ENCODE data around the gene TAF4. TPM values are rescaled to one million over a fixed set of nuclear protein-coding genes. Genes with fewer than 3 reads are reported as not detected.
A peak's percentile ranks its signal among the peaks of the same experiment; 100 is the strongest.

Gene TAF4
- total and polyA plus RNA-seq, 2 of the 13 experiments (the other 11 are each of a cell fraction or from before 2014, with no cell fraction given) = 5.9 to 12.0 TPM

DNA sequence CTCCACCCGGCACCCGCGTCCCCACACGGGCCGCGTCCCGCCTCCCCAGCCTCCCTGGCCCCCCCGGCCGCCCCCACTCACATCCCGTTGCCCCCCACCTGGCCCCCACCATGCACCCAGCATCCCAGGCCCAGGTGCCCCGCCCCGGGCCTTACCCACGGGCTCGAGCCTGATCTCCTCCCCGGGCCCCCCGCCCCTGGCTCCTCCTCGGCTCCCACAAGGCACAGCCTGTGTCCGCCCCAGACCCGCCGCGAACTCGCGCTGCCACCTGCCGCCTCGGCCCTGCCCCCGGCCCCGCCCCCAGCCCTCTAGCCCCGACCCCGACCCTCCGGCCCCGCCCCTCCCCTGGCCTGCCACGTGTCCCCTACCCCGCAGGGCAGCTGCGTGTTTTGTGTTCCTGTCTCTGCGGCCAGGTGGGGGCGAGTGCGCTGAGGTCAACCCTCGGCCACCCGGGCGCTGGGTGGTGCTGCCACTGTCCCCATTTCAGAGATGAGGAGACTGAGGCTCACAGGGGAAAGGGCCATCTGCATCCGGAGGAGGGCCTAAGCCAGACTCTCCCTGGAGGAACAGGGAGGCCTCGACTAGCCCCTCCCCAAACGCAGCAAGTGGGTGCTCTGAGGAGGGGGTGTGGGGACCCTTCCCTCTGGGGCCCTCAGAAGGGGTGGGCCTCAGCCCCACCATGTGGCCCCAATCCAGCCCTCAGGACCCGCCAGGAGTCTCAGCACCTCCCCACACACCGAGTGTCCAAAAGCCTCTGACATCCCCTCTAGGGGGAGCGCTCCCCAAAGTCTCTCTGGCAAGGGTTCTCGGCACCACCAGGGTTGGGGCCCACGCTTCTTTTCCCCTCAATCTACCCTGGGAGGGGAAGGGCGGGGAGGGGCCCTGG is 99.8 kb downstream of the TAF4 start (continued):
- TF ChIP-seq ATRX (CRISPR knock-in tag; IDR thresholded peaks at IDR 0.05; ENCODE audit: borderline replicate concordance) (no peak), CEBPB (IDR thresholded peaks at IDR 0.05; ENCODE audit: borderline replicate concordance, low read depth, low read length) (no peak), SP1 (IDR thresholded peaks at IDR 0.05) (no peak), SP1 (CRISPR knock-in tag; IDR thresholded peaks at IDR 0.05) (peak; percentile 53; the same call in 1 of the 2 replicates), AGO1 (IDR thresholded peaks at IDR 0.05; ENCODE audit: low read depth, low read length, poor library complexity, severe bottlenecking) (no peak), ZNF75D (CRISPR knock-in tag; IDR thresholded peaks at IDR 0.05; ENCODE audit: borderline replicate concordance) (no peak), ZNF510 (CRISPR knock-in tag; IDR thresholded peaks at IDR 0.05; ENCODE audit: low read depth) (no peak), ZMYM4 (CRISPR knock-in tag; IDR thresholded peaks at IDR 0.05) (no peak), SMYD3 (CRISPR knock-in tag; IDR thresholded peaks at IDR 0.05) (no peak), POGZ (CRISPR knock-in tag; IDR thresholded peaks at IDR 0.05) (no peak), NRL (CRISPR knock-in tag; IDR thresholded peaks at IDR 0.05; ENCODE audit: borderline replicate concordance) (peak; percentile 41; the same call in 1 of the 2 replicates), AKAP8 (CRISPR knock-in tag; IDR thresholded peaks at IDR 0.05) (no peak), TEAD2 (CRISPR knock-in tag; IDR thresholded peaks at IDR 0.05) (no peak), ZMYM2 (CRISPR knock-in tag; IDR thresholded peaks at IDR 0.05) (peak; percentile 88), SALL1 (CRISPR knock-in tag; IDR thresholded peaks at IDR 0.05) (peak; percentile 34; the same call in 1 of the 2 replicates), RFXAP (CRISPR knock-in tag; IDR thresholded peaks at IDR 0.05; ENCODE audit: borderline replicate concordance) (no peak), MYC (CRISPR knock-in tag; IDR thresholded peaks at IDR 0.05; ENCODE audit: borderline replicate concordance) (peak; percentile 79; the same call in 1 of the 2 replicates), MEIS2 (CRISPR knock-in tag; IDR thresholded peaks at IDR 0.05) (no peak), TOPORS (CRISPR knock-in tag; IDR thresholded peaks at IDR 0.05) (no peak), RXRA (CRISPR knock-in tag; IDR thresholded peaks at IDR 0.05) (peak; percentile 88), NR2C2 (CRISPR knock-in tag; IDR thresholded peaks at IDR 0.05; ENCODE audit: borderline replicate concordance) (no peak), CEBPG (CRISPR knock-in tag; IDR thresholded peaks at IDR 0.05) (no peak), ZNF546 (CRISPR knock-in tag; conservative IDR thresholded peaks at IDR 0.05) (peak; percentile 79; the same call in 1 of the 2 replicates), ZSCAN5A (CRISPR knock-in tag; IDR thresholded peaks at IDR 0.05; ENCODE audit: borderline replicate concordance) (no peak), PRMT3 (CRISPR knock-in tag; IDR thresholded peaks at IDR 0.05; ENCODE audit: borderline replicate concordance, low read depth) (no peak), ZNF260 (CRISPR knock-in tag; IDR thresholded peaks at IDR 0.05; ENCODE audit: borderline replicate concordance, low read depth) (no peak)
- TF ChIP-seq, protein P1, sequence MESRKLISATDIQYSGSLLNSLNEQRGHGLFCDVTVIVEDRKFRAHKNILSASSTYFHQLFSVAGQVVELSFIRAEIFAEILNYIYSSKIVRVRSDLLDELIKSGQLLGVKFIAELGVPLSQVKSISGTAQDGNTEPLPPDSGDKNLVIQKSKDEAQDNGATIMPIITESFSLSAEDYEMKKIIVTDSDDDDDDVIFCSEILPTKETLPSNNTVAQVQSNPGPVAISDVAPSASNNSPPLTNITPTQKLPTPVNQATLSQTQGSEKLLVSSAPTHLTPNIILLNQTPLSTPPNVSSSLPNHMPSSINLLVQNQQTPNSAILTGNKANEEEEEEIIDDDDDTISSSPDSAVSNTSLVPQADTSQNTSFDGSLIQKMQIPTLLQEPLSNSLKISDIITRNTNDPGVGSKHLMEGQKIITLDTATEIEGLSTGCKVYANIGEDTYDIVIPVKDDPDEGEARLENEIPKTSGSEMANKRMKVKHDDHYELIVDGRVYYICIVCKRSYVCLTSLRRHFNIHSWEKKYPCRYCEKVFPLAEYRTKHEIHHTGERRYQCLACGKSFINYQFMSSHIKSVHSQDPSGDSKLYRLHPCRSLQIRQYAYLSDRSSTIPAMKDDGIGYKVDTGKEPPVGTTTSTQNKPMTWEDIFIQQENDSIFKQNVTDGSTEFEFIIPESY (CRISPR knock-in tag; IDR thresholded peaks at IDR 0.05) = peak; percentile 56; the same call in 1 of the 2 replicates
- TF ChIP-seq, protein P2, sequence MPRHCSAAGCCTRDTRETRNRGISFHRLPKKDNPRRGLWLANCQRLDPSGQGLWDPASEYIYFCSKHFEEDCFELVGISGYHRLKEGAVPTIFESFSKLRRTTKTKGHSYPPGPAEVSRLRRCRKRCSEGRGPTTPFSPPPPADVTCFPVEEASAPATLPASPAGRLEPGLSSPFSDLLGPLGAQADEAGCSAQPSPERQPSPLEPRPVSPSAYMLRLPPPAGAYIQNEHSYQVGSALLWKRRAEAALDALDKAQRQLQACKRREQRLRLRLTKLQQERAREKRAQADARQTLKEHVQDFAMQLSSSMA (CRISPR knock-in tag; IDR thresholded peaks at IDR 0.05) = no peak

Measured in HepG2 (cell line).